OCI-LY7 (cell line): ENCODE data around the gene ZNF223.

Source experiments
- EZH2phosphoT487 ChIP-seq: fragments of 200-600 bp; sonication (generic); IDR thresholded peaks from 2 replicates; pipeline ENCODE4 v1.6.1; 2018; ENCODE audit warnings: low read depth, borderline replicate concordance, mild to moderate bottlenecking, mixed run types, antibody characterized with exemption, low read length, moderate library complexity, mixed read lengths
- TF ChIP-seq, protein P1 (sequence below): fragments of 200-600 bp; sonication (generic); conservative IDR thresholded peaks from 2 replicates; pipeline ENCODE4 v1.5.1; 2014; ENCODE audit warnings: mild to moderate bottlenecking, antibody characterized with exemption, low read length, moderate library complexity, mixed read lengths

DNA sequence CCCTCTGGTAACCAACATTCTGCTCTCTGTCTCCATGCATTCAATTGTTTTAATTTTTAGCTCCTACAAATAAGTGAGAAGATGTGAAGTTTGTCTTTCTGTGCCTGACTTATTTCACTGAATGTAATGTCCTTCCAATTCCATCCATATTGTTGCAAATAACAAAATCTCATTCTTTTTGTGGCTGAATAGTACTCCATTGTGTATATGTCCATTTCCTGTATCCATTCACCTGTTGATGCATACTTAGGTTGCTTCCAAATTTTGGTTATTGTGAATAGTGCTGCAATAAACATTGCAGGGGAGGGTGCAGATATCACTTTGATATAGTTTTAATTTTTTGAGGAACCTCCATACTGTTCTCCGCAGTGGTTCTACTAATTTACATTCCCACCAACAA, 17.6 kb downstream of the ZNF223 start:
- TF ChIP-seq, protein P1, sequence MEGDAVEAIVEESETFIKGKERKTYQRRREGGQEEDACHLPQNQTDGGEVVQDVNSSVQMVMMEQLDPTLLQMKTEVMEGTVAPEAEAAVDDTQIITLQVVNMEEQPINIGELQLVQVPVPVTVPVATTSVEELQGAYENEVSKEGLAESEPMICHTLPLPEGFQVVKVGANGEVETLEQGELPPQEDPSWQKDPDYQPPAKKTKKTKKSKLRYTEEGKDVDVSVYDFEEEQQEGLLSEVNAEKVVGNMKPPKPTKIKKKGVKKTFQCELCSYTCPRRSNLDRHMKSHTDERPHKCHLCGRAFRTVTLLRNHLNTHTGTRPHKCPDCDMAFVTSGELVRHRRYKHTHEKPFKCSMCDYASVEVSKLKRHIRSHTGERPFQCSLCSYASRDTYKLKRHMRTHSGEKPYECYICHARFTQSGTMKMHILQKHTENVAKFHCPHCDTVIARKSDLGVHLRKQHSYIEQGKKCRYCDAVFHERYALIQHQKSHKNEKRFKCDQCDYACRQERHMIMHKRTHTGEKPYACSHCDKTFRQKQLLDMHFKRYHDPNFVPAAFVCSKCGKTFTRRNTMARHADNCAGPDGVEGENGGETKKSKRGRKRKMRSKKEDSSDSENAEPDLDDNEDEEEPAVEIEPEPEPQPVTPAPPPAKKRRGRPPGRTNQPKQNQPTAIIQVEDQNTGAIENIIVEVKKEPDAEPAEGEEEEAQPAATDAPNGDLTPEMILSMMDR = no peak
- TF ChIP-seq EZH2phosphoT487 = no peak
